Left ventricle myocardium inferior (tissue), 1 donor: ENCODE measurements around the gene PPM1H. TPM values are rescaled to one million over a fixed set of nuclear protein-coding genes. Genes with fewer than 3 reads are reported as not detected.

Experiments used
- DNase-seq: peaks from one replicate; pipeline ENCODE4 v3.0.0-alpha.2; 2020
- H3K27ac ChIP-seq: fragments of 200-600 bp; replicated peaks from 2 replicates; pipeline ENCODE4 v1.8.0; 2021
- H3K27me3 ChIP-seq: fragments of 200-600 bp; 2 replicates; pipeline ENCODE4 v1.8.0; 2021; ENCODE audit warnings: low read depth
- H3K36me3 ChIP-seq: fragments of 200-600 bp; 2 replicates; pipeline ENCODE4 v1.8.0; 2021
- H3K4me1 ChIP-seq: fragments of 200-600 bp; 2 replicates; pipeline ENCODE4 v1.8.0; 2021
- H3K4me3 ChIP-seq: fragments of 200-600 bp; 2 replicates; pipeline ENCODE4 v1.8.0; 2021; ENCODE audit warnings: mild to moderate bottlenecking, moderate library complexity
- H3K9me3 ChIP-seq: fragments of 200-600 bp; replicated peaks from 2 replicates; pipeline ENCODE4 v1.8.0; 2021
- CTCF ChIP-seq: fragments of 200-600 bp; IDR thresholded peaks from 2 replicates; pipeline ENCODE4 v1.8.0; 2021; ENCODE audit warnings: antibody characterized with exemption, mild to moderate bottlenecking, borderline replicate concordance
- intact Hi-C: fragments of 100-400 bp; cut with micrococcal nuclease; formaldehyde crosslinking; loops from one replicate; pipeline ENCODE4 v1.11.0; 2022
- total RNA-seq: library from RNA; stranded (reverse); fragmentation: NEBNext Ultra II Directional; extraction: Animal tissue kit (Norgen Biotek cat#: 25700); gene quantifications from one replicate; pipeline ENCODE4 v1.2.1, GENCODE V29; 2021
- donor health status: DM: no; HTN: yes; CAD: no; lungs with severe emphysema.

The PPM1H gene
- total RNA-seq, 1 donor from 2014 or later, result 6.0 TPM

- no peaks in the 10 kb centered on the region for H3K27me3 ChIP-seq
- peaks cover 62% of the 10 kb centered on the region for H3K4me1 ChIP-seq
- no peak for TF ChIP-seq CTCF
- intact Hi-C loops, result no loop called here
- no peaks in the 10 kb centered on the region for H3K9me3 ChIP-seq
- no peak overlapping the region for H3K4me3 ChIP-seq
- H3K36me3 ChIP-seq, result no peaks in the 10 kb centered on the region
- no peak for DNase-seq
- H3K27ac ChIP-seq, result peak overlapping the region; percentile 62
Measured at GRCh38 chr12:62847709-62848108, 87.2 kb downstream of the PPM1H start.

- intact Hi-C loops, result no loop called here
- Histone ChIP-seq H3K9me3 (no peaks in the 10 kb centered on the region), H3K4me3 (no peak overlapping the region), H3K4me1 (peaks cover 72% of the 10 kb centered on the region), H3K36me3 (no peaks in the 10 kb centered on the region), H3K27me3 (no peaks in the 10 kb centered on the region), H3K27ac (peak overlapping the region; percentile 62)
- DNase-seq, result no peak
- TF ChIP-seq CTCF, result no peak
Measured at GRCh38 chr12:62846491-62846890, 88.5 kb downstream of the PPM1H start.

- no peak for TF ChIP-seq CTCF
- H3K4me1 ChIP-seq, result peaks cover 74% of the 10 kb centered on the region
- DNase-seq, result no peak
- no peaks in the 10 kb centered on the region for H3K27me3 ChIP-seq
- H3K9me3 ChIP-seq, result no peaks in the 10 kb centered on the region
- H3K36me3 ChIP-seq, result no peaks in the 10 kb centered on the region
- H3K4me3 ChIP-seq, result no peak overlapping the region
- H3K27ac ChIP-seq, result peak overlapping the region; percentile 17
- intact Hi-C loops, result no loop called here
Measured at GRCh38 chr12:62844915-62845314, 90.0 kb downstream of the PPM1H start.

- peak overlapping the region; percentile 7 for H3K27ac ChIP-seq
- H3K36me3 ChIP-seq, result no peaks in the 10 kb centered on the region
- no peaks in the 10 kb centered on the region for H3K9me3 ChIP-seq
- H3K4me1 ChIP-seq, result peaks cover 62% of the 10 kb centered on the region
- TF ChIP-seq CTCF, result no peak
- no peaks in the 10 kb centered on the region for H3K27me3 ChIP-seq
- intact Hi-C loops, result no loop called here
- no peak for DNase-seq
- H3K4me3 ChIP-seq, result no peak overlapping the region
Measured at GRCh38 chr12:62843716-62844115, 91.2 kb downstream of the PPM1H start.

GRCh38 chr12:62841846-62842245 is 93.1 kb downstream of the PPM1H start:
- H3K27ac ChIP-seq, result peak overlapping the region; percentile 50
- no peak for DNase-seq
- intact Hi-C loops, result no loop called here

More at GRCh38 chr12:62841846-62842245, 93.1 kb downstream of the PPM1H start:
- Histone ChIP-seq H3K4me3 (no peak overlapping the region), H3K9me3 (no peaks in the 10 kb centered on the region), H3K27me3 (no peaks in the 10 kb centered on the region), H3K36me3 (no peaks in the 10 kb centered on the region), H3K4me1 (peaks cover 43% of the 10 kb centered on the region)
- no peak for TF ChIP-seq CTCF
